Chondrocyte (in vitro differentiated cells): ENCODE results near the gene IQSEC3. TPM values are rescaled to one million over a fixed set of nuclear protein-coding genes. Genes with fewer than 3 reads are reported as not detected.

Experiments
- DNase-seq: peaks from one replicate; pipeline ENCODE4 v3.0.0; 2021; ENCODE audit warnings: mixed read lengths, low spot score
- H3K27ac Mint-ChIP-seq: one replicate; pipeline ENCODE4 v1.8.0; 2021; ENCODE audit warnings: mild to moderate bottlenecking, moderate library complexity, mixed read lengths; ENCODE audit not compliant: unreplicated experiment
- H3K27me3 Mint-ChIP-seq: 2 replicates; pipeline ENCODE4 v1.8.0; 2021; ENCODE audit warnings: low read depth, mixed read lengths
- H3K36me3 Mint-ChIP-seq: 2 replicates; pipeline ENCODE4 v1.8.0; 2021; ENCODE audit warnings: low read depth, mixed read lengths
- H3K4me1 Mint-ChIP-seq: 2 replicates; pipeline ENCODE4 v1.8.0; 2021; ENCODE audit warnings: low read depth, mild to moderate bottlenecking, mixed read lengths
- H3K4me3 Mint-ChIP-seq: one replicate; pipeline ENCODE4 v1.8.0; 2021; ENCODE audit warnings: mild to moderate bottlenecking, moderate library complexity, mixed read lengths; ENCODE audit not compliant: unreplicated experiment
- H3K9me3 Mint-ChIP-seq: 2 replicates; pipeline ENCODE4 v1.8.0; 2021; ENCODE audit warnings: low read depth, mixed read lengths
- CTCF ChIP-seq: fragments of 200-600 bp; sonication (generic); IDR thresholded peaks from 2 replicates; pipeline ENCODE4 v1.5.0; 2021; ENCODE audit warnings: antibody characterized with exemption, mild to moderate bottlenecking, moderate library complexity
- total RNA-seq: library from RNA; stranded (reverse); gene quantifications from 3 replicates; pipeline ENCODE4 v1.2.1, GENCODE V29; 2021

The IQSEC3 gene
- total RNA-seq, 1 donor from 2014 or later: not detected

GRCh38 chr12:168763-169525, 102.4 kb downstream of the IQSEC3 start:
- no peak for TF ChIP-seq CTCF
- Mint-ChIP-seq H3K4me1 (peaks cover 29% of the 10 kb centered on the region), H3K27ac (no peak overlapping the region), H3K36me3 (peaks cover 2% of the 10 kb centered on the region), H3K4me3 (no peak overlapping the region), H3K27me3 (peaks cover 5% of the 10 kb centered on the region), H3K9me3 (no peaks in the 10 kb centered on the region)
- DNase-seq: no peak

DNA sequence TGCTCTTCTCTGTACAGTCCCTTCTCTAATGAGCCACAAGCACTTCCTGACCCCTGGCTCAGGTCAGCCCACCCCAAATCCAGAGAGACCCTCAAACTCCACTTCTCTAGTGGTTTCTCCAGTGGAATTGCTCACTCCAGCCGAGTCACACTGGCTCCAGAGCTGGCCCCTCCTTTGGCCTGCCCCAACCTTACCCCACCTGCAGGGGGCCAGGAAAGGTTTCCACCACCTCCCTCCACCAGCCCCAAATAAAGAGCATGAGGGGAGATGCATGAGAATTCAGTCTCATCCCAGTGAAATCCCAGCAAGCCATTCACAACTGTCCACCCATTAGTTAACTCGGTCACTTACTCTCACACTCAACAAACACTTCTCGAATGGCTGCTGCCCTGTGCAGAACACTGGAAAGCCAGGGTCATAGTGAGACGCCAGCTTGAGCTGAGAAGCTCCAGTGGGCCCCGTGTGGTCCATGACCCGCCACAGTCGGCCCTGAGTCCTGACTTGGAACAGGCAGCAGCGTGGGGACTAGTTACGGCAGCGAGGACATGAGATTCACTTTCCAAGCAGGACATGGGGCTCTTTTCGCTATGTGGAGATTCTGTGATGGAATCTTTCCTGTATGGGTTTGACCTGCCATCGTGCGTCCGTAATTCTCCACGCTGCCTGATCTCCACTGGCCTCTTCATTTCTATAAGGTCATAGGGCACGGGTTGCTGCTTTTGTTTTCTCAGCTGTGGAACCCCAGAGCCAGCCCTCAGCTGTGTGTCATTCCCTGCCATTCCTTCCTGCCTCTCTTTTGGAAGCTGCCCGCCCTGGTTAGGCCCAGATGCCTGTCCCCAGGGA, 103.2 kb downstream of the IQSEC3 start:
- Mint-ChIP-seq H3K27me3 (peaks cover 5% of the 10 kb centered on the region), H3K27ac (no peak overlapping the region)
- peak; percentile 30 for TF ChIP-seq CTCF

DNA sequence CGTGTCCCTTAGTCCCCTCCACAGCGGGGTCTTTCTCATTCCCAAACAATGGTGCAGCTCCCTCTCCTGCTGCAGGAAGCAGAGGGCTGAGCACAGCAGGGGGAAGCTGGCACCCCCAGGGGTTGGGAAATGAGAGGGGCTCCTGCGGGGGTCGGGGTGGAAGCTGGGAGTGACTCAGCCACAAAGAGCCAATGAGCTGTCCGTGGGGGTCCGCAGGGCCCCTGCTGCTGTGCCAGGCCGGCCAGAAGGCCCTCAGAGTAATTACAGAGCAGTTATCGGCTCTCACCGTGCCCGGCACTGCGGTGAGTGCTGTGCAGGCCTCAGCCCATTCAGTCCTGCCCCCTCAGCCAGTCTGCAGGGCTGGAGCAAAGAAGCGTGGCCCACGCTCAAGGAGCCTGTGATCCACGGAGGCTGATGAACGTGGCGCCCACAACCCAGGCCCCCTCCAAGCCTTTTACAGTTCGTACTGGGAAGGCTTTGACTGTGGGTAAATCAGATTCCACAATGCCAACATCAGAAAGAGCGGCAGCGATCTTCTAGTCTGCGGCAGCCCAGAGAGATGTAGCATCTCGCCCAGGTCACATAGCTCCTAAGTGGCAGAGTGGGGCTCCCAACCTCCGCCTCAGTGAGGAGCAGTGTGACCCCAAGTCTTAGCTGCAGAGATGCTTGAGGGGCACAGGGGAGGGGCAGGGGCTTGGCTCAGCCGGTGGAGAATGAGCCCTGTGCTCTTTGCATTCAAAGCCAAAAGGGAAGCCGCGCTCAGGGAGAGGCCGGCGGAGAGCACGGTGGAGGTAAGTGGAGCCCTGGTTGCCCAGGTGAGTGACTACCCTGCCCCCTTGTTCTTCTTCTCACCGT, 104.0 kb downstream of the IQSEC3 start:
- Mint-ChIP-seq H3K36me3 (no peaks in the 10 kb centered on the region), H3K27me3 (peaks cover 5% of the 10 kb centered on the region), H3K4me1 (peaks cover 36% of the 10 kb centered on the region), H3K4me3 (no peak overlapping the region), H3K9me3 (no peaks in the 10 kb centered on the region), H3K27ac (no peak overlapping the region)
- no peak for DNase-seq
- no peak for TF ChIP-seq CTCF

More for the DNA sequence above, 103.2 kb downstream of the IQSEC3 start:
- no peaks in the 10 kb centered on the region for H3K9me3 Mint-ChIP-seq
- no peaks in the 10 kb centered on the region for H3K36me3 Mint-ChIP-seq
- H3K4me3 Mint-ChIP-seq: no peak overlapping the region
- H3K4me1 Mint-ChIP-seq: peaks cover 29% of the 10 kb centered on the region
- no peak for DNase-seq

GRCh38 chr12:171276-171675, 104.7 kb downstream of the IQSEC3 start:
- Mint-ChIP-seq H3K27ac (no peak overlapping the region), H3K27me3 (peaks cover 3% of the 10 kb centered on the region), H3K9me3 (no peaks in the 10 kb centered on the region), H3K4me3 (no peak overlapping the region), H3K36me3 (no peaks in the 10 kb centered on the region), H3K4me1 (peaks cover 41% of the 10 kb centered on the region)
- TF ChIP-seq CTCF: no peak
- no peak for DNase-seq
